GM23248 (cell line): Measurements from ENCODE around the gene TH.
A peak's percentile ranks its signal among the peaks of the same experiment; 100 is the strongest.

Source experiments
- EZH2 ChIP-seq: fragments of 200-600 bp; sonication (generic); IDR thresholded peaks from 2 replicates; pipeline ENCODE4 v1.6.1; 2018; ENCODE audit warnings: antibody characterized with exemption, mild to moderate bottlenecking; ENCODE audit not compliant: insufficient read depth, poor library complexity, severe bottlenecking
- EZH2phosphoT487 ChIP-seq: fragments of 200-600 bp; sonication (generic); IDR thresholded peaks from 2 replicates; pipeline ENCODE4 v1.6.1; 2018; ENCODE audit warnings: antibody characterized with exemption, moderate library complexity, mild to moderate bottlenecking, low read depth; ENCODE audit not compliant: insufficient read depth

GRCh38 chr11:2143799-2144543 lies 27.6 kb downstream of the TH start:
- TF ChIP-seq EZH2: peak; percentile 95
- TF ChIP-seq EZH2phosphoT487: peak; percentile 56; the same call in 1 of the 2 replicates
